A673 (cell line): ENCODE measurements around the gene TMPRSS6.

ENCODE experiments used
- EZH2 ChIP-seq: fragments of 200-600 bp; sonication (generic); IDR thresholded peaks from 2 replicates; pipeline ENCODE4 v1.6.1; 2017; ENCODE audit warnings: borderline replicate concordance, low read depth, mild to moderate bottlenecking, mixed read lengths, antibody characterized with exemption, low read length; ENCODE audit not compliant: poor library complexity, severe bottlenecking
- TF ChIP-seq, protein P1 (sequence below): fragments of 300-800, 200-600 bp; sonication (generic); conservative IDR thresholded peaks from 2 replicates; pipeline ENCODE4 v1.5.1; 2017; ENCODE audit warnings: low read depth, mild to moderate bottlenecking, antibody characterized with exemption, low read length, moderate library complexity, mixed read lengths

DNA sequence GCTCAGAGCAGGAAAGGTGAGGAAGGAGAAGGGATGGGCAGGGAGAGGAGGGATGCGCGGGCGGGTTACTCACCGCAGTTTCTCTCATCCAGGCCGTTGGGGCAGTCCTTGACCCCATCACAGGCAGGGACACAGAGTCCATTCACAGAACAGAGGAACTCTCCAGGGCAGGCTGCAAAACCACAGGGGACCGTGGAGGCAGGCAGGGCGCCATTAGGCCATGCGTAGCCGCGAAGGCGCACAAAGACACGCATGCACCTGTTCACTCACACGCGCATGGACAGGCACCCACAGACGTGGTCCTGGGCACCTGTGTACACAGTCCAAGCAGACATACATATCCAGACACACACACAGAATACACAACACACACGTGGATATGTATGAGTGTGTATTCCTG, 35.0 kb downstream of the TMPRSS6 start:
- TF ChIP-seq, protein P1, sequence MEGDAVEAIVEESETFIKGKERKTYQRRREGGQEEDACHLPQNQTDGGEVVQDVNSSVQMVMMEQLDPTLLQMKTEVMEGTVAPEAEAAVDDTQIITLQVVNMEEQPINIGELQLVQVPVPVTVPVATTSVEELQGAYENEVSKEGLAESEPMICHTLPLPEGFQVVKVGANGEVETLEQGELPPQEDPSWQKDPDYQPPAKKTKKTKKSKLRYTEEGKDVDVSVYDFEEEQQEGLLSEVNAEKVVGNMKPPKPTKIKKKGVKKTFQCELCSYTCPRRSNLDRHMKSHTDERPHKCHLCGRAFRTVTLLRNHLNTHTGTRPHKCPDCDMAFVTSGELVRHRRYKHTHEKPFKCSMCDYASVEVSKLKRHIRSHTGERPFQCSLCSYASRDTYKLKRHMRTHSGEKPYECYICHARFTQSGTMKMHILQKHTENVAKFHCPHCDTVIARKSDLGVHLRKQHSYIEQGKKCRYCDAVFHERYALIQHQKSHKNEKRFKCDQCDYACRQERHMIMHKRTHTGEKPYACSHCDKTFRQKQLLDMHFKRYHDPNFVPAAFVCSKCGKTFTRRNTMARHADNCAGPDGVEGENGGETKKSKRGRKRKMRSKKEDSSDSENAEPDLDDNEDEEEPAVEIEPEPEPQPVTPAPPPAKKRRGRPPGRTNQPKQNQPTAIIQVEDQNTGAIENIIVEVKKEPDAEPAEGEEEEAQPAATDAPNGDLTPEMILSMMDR, result no peak
- no peak for TF ChIP-seq EZH2
